Measurements from ENCODE around the gene AKT3.

AKT3 gene

DNA sequence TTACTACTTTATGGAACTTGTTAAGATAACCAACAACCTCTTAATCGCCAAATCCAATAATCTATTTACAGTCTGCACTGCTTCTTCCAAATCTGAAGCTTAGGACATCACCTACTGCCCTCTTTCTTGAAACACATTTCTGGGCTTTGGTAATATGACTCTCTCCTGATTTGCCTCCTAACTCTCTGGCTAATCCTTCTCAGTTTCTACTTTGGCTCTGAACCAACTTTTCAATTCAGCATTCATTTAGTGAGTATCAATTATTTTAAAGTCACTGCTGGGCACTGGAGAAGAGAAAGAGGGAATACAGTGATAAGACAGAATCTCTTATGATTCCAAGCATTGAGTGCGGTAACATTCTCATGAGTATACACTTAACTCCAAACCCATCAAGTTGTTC is 275.0 kb downstream of the AKT3 start:
- no peak overlapping the region for H3K27ac ChIP-seq
- TF ChIP-seq, protein P1, sequence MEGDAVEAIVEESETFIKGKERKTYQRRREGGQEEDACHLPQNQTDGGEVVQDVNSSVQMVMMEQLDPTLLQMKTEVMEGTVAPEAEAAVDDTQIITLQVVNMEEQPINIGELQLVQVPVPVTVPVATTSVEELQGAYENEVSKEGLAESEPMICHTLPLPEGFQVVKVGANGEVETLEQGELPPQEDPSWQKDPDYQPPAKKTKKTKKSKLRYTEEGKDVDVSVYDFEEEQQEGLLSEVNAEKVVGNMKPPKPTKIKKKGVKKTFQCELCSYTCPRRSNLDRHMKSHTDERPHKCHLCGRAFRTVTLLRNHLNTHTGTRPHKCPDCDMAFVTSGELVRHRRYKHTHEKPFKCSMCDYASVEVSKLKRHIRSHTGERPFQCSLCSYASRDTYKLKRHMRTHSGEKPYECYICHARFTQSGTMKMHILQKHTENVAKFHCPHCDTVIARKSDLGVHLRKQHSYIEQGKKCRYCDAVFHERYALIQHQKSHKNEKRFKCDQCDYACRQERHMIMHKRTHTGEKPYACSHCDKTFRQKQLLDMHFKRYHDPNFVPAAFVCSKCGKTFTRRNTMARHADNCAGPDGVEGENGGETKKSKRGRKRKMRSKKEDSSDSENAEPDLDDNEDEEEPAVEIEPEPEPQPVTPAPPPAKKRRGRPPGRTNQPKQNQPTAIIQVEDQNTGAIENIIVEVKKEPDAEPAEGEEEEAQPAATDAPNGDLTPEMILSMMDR (conservative IDR thresholded peaks at IDR 0.05): no peak

DNA sequence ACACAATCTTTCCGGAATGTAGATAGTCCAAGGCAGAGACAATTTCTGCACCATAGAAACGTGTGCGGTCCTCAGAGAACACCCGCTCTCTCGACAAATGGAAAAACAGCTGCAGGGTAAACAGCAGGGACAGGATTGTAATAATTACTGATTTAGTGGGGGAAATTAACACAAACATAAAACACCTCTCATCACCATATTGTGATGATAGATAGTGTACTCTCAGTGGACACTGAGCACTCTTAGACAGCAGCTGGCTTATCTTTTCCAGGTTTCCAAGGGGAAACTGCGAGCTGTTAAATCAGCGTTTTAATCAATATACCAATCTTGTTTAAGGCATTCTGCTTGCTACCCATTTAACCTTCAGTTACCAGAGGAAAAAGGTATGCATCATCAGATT is 277.1 kb downstream of the AKT3 start:
- no peak for TF ChIP-seq ZFX (IDR thresholded peaks at IDR 0.05)
- TF ChIP-seq, protein P1 (conservative IDR thresholded peaks at IDR 0.05): no peak
- no peak overlapping the region for H3K27ac ChIP-seq

DNA sequence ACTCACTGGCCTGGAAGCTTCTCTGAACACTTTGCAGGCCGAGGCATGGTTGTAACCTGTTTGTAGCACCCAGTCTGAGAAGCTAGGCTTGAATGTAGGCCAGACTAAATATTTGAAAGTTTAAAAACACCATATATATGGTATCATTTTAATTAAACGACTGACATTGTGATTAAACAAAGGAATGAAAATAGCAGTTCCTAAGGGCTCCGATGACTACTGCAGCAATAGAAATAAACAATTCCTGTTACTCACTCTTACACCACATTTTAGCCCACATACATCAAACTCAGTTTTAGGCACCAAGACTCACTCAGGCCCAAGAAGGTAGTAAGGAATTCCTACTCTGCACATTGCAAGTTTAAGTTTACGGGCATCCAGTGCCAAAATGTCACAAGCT is 281.2 kb downstream of the AKT3 start:
- H3K27ac ChIP-seq: no peak overlapping the region
- no peak for TF ChIP-seq ZFX (IDR thresholded peaks at IDR 0.05)
- TF ChIP-seq, protein P1 (conservative IDR thresholded peaks at IDR 0.05): no peak

DNA sequence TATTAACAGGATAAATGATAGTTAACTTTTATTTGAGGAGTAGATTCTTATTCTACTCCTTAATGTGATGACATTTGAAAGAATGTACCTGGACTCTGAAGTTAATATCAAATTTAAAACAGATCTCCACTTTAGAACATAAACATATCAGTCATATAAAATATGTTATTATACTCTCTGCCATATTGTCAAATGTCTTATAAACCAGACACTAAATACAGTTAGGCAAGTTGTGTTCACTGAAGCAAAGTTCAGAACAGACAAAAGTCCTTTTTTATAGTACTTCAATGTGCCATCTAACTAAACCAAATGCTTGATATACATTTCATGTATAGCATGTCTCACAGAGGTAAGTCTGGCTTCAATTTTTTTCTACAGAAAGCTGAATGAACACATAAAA is 285.2 kb downstream of the AKT3 start:
- TF ChIP-seq, protein P1 (conservative IDR thresholded peaks at IDR 0.05): no peak
- no peak for TF ChIP-seq ZFX (IDR thresholded peaks at IDR 0.05)
- H3K27ac ChIP-seq: no peak overlapping the region

DNA sequence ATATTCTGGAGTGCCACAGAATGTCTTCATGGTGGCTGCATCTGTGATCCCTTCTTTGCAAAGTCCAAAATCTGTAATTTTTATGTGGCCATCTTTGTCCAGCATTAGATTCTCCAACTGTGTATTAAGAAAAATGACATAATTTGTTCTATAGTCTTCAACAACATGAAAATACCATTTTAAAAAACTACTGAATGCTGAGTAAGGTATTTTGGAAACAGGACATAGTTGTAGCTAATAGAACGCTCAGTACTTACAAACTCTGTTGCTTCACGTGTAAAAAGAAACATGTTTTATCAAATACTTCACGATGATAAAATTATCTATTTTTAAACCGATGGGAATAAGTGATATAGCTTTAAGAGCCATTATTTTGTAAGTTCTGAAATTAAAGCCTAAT is 286.3 kb downstream of the AKT3 start:
- H3K27ac ChIP-seq: no peak overlapping the region
- no peak for TF ChIP-seq ZFX (IDR thresholded peaks at IDR 0.05)
- TF ChIP-seq, protein P1 (conservative IDR thresholded peaks at IDR 0.05): no peak

DNA sequence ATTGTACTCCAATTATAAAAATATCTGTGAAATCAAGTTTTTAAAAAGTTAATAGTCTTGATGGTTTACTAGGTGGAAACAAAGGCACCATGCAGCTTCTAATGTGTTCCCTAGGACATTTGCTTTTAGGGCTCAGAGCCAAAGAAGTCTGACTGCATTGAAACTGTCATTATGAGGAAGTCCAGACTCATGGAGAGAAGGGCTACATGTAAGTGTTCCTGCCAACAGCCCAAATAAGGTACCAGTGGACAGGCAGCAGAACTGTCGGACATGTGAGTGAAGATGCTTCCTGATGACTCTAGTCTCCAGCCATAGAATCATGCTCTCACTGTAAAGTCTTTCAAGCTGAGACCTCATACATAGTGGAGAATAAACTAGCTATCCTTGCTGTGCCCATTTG is 287.6 kb downstream of the AKT3 start:
- no peak overlapping the region for H3K27ac ChIP-seq
- TF ChIP-seq, protein P1 (conservative IDR thresholded peaks at IDR 0.05): no peak
- no peak for TF ChIP-seq ZFX (IDR thresholded peaks at IDR 0.05)

DNA sequence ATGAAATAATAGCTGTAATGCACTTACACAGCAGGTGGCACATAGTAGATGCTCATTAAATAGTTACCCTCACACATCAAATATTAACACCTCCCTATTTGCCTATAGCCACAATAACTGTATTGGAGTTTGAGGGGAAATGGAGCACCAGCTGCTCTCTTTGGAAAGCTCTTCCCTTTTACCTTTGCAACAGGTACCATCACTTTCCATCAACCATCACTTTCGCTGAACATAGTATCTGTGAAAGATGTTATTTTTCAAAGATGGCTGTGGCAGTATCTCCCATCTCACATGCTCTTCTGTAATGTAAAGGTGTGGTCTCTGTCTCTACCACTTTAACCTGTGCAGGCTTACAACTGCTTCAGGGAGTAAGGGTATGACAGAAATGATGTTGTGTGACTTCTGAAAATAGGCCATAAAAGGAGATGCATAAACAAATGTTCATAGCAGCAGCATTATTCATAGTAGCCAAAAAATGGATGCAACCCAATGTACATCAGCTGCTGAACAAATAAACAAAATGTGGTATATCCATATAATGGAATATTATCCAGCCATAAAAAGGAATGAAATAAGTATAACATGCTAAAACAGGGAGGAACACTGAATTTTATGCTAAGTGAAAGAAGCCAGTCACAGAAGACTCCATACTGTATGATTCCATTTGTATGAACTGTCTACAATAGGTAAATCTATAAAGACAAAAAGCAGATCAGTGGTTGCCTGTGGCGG is 288.3 kb downstream of the AKT3 start:
- TF ChIP-seq, protein P1 (conservative IDR thresholded peaks at IDR 0.05): no peak
- TF ChIP-seq ZFX (IDR thresholded peaks at IDR 0.05): no peak

More for the DNA sequence above, 288.3 kb downstream of the AKT3 start:
- H3K27ac ChIP-seq: no peak overlapping the region

All from C4-2B (cell line).